PFSK-1 (cell line): ENCODE results near the gene CES4A.

Experiments
- FOXP2 ChIP-seq: optimal IDR thresholded peaks from 2 replicates; pipeline ENCODE3; 2011; ENCODE audit warnings: borderline replicate concordance, control low read depth, inconsistent platforms; ENCODE audit not compliant: insufficient read depth; ENCODE audit errors: extremely low read length, extremely low read depth
- POLR2AphosphoS5 ChIP-seq: IDR thresholded peaks from 2 replicates; pipeline ENCODE4 v1.6.1; 2012; ENCODE audit warnings: low read depth, mild to moderate bottlenecking, control low read depth, low read length, moderate library complexity
- SIN3A ChIP-seq: IDR thresholded peaks from 2 replicates; pipeline ENCODE4 v1.6.1; 2012; ENCODE audit warnings: mild to moderate bottlenecking, low read length, moderate library complexity, borderline replicate concordance; ENCODE audit not compliant: insufficient read depth
- TAF1 ChIP-seq: IDR thresholded peaks from 2 replicates; pipeline ENCODE4 v1.6.1; 2012; ENCODE audit warnings: low read length, control low read depth, borderline replicate concordance; ENCODE audit not compliant: insufficient read depth
- TF ChIP-seq, protein P1 (sequence below), 2 experiments: IDR thresholded peaks; 2 replicates each; pipeline versions ENCODE4 v1.6.1 to v1.8.0; 2011 to 2012; ENCODE audit warnings: low read depth in 2 of 2, low read length in 2 of 2, control low read depth in 1 of 2, inconsistent platforms in 1 of 2, mild to moderate bottlenecking in 1 of 2, moderate library complexity in 1 of 2; ENCODE audit not compliant: insufficient read depth in 1 of 2

The CES4A gene

GRCh38 chr16:66944054-66944441, 44.3 kb upstream of the CES4A start:
- TF ChIP-seq SIN3A (no peak), FOXP2 (no peak), POLR2AphosphoS5 (no peak), TAF1 (no peak)
- TF ChIP-seq, protein P1, sequence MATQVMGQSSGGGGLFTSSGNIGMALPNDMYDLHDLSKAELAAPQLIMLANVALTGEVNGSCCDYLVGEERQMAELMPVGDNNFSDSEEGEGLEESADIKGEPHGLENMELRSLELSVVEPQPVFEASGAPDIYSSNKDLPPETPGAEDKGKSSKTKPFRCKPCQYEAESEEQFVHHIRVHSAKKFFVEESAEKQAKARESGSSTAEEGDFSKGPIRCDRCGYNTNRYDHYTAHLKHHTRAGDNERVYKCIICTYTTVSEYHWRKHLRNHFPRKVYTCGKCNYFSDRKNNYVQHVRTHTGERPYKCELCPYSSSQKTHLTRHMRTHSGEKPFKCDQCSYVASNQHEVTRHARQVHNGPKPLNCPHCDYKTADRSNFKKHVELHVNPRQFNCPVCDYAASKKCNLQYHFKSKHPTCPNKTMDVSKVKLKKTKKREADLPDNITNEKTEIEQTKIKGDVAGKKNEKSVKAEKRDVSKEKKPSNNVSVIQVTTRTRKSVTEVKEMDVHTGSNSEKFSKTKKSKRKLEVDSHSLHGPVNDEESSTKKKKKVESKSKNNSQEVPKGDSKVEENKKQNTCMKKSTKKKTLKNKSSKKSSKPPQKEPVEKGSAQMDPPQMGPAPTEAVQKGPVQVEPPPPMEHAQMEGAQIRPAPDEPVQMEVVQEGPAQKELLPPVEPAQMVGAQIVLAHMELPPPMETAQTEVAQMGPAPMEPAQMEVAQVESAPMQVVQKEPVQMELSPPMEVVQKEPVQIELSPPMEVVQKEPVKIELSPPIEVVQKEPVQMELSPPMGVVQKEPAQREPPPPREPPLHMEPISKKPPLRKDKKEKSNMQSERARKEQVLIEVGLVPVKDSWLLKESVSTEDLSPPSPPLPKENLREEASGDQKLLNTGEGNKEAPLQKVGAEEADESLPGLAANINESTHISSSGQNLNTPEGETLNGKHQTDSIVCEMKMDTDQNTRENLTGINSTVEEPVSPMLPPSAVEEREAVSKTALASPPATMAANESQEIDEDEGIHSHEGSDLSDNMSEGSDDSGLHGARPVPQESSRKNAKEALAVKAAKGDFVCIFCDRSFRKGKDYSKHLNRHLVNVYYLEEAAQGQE (IDR thresholded peaks at IDR 0.05; ENCODE audit: insufficient read depth in 1 of 2, low read depth in 2 of 2, low read length in 2 of 2) = no peak

- TF ChIP-seq POLR2AphosphoS5 = no peak
- no peak for TF ChIP-seq SIN3A
- no peak for TF ChIP-seq FOXP2
- TF ChIP-seq, protein P1 (IDR thresholded peaks at IDR 0.05; ENCODE audit: insufficient read depth in 1 of 2, low read depth in 2 of 2, low read length in 2 of 2) = no peak
- TF ChIP-seq TAF1 = no peak
These were observed 42.5 kb upstream of the CES4A start for GRCh38 chr16:66945939-66946338.

- TF ChIP-seq POLR2AphosphoS5 = no peak
- TF ChIP-seq FOXP2 = no peak
- TF ChIP-seq SIN3A = no peak
- TF ChIP-seq TAF1 = no peak
- TF ChIP-seq, protein P1 (IDR thresholded peaks at IDR 0.05; ENCODE audit: insufficient read depth in 1 of 2, low read depth in 2 of 2, low read length in 2 of 2) = no peak
These were observed 41.8 kb upstream of the CES4A start for GRCh38 chr16:66946541-66946940.

DNA sequence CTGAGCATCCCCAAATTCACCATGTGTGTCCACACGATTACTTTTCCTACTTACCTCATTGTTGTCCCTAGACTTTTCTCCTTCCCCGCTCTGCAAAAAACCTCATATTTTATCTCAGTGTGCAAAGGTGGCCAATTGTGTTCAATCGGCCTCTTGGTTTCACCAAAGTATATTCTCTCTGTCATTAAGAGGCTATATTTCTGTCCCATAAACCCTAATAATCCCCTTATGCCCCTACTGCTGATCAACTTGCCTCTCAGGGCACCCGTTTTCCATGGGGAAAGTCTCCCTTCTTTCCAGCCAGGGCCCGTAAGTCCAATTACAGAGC, 41.5 kb upstream of the CES4A start:
- TF ChIP-seq, protein P1 (IDR thresholded peaks at IDR 0.05; ENCODE audit: insufficient read depth in 1 of 2, low read depth in 2 of 2, low read length in 2 of 2) = no peak
- TF ChIP-seq SIN3A (no peak), FOXP2 (no peak), TAF1 (no peak), POLR2AphosphoS5 (no peak)

DNA sequence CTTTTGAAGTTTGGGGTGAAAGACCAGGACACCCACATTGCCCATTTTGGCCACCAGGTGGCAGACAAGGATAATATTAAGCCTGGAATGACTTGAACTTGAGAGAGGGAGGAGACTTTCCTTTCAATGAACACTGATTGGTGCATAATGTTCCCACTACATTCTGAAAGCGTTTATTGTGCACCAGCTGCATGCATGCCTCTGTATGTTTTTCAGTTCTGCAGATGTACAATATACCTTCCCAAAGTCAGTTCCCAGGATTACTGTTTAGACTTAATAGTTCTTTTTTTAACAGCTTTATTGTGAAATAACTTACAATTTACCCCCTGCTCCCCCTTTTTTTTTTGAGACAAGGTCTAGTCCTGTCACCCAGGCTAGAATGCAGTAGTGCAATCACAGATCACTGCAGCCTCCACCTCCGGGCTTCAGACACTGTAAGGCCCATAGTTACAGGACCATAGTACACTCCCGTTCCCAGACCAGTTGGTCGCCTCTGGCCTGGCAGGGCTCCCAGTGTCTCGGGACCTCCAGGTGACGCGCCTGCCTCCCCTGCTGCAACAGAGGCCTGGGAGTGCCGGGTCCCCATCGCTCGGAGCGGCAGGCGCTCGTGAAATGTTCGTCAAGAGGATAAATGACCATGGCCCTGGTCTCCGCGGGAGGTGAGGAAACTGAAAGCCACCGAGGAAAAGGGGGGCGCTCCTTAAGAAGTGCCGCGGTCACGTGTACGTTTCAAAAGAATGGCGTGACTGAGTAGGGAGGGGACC, 40.9 kb upstream of the CES4A start:
- TF ChIP-seq SIN3A (no peak), TAF1 (no peak), POLR2AphosphoS5 (no peak), FOXP2 (no peak)
- TF ChIP-seq, protein P1 (IDR thresholded peaks at IDR 0.05; ENCODE audit: insufficient read depth in 1 of 2, low read depth in 2 of 2, low read length in 2 of 2) = no peak
